Tibial artery (tissue), 4 donors: ENCODE results near the gene POU3F1.

ENCODE experiments used
- DNase-seq, 2 donors: peaks; one replicate each; pipeline ENCODE4 v3.0.0-alpha.2; 2019
- H3K27ac ChIP-seq, 2 donors: fragments of 200-600 bp; sonication (generic) in 1 of 2; 1 replicate in 1 of 2; 2 replicates in 1 of 2; pipeline ENCODE4 v1.5.1; 2018 to 2019; ENCODE audit warnings: mild to moderate bottlenecking in 1 of 2
- H3K27me3 ChIP-seq, 2 donors: fragments of 200-600 bp; sonication (generic) in 1 of 2; one replicate each; pipeline versions ENCODE4 v1.5.1 to v1.6.0; 2016 to 2019
- H3K36me3 ChIP-seq, 3 donors: fragments of 200-600 bp; sonication (generic) in 2 of 3; one replicate each; pipeline ENCODE4 v1.5.1; 2016 to 2019; ENCODE audit warnings: mild to moderate bottlenecking in 2 of 3
- H3K4me1 ChIP-seq, 4 donors: fragments of 200-600 bp; sonication (generic) in 2 of 4; 1 replicate in 3 of 4; 2 replicates in 1 of 4; pipeline ENCODE4 v1.5.1; 2016 to 2019
- H3K4me3 ChIP-seq, 2 donors: fragments of 200-600 bp; sonication (generic) in 1 of 2; 1 replicate in 1 of 2; 2 replicates in 1 of 2; pipeline ENCODE4 v1.5.1; 2018 to 2019; ENCODE audit warnings: mild to moderate bottlenecking in 2 of 2
- H3K9me3 ChIP-seq, 3 donors: fragments of 200-600 bp; sonication (generic) in 1 of 3; one replicate each; pipeline ENCODE4 v1.5.1; 2016 to 2019
- intact Hi-C: fragments of 100-400 bp; cut with DNase I; formaldehyde crosslinking; loops from one replicate; pipeline ENCODE4 v1.15.0; 2023; ENCODE audit warnings: low total_unique reads
- TF ChIP-seq, protein P1 (sequence below), 2 experiments: fragments of 200-600 bp in 1 of 2; fragments of 450-650 bp in 1 of 2; IDR thresholded peaks; one replicate each; pipeline ENCODE4 v1.5.1; 2017 to 2019; ENCODE audit warnings: antibody characterized with exemption in 2 of 2, mild to moderate bottlenecking in 1 of 2, moderate library complexity in 1 of 2

The POU3F1 gene

GRCh38 chr1:38090796-38091195, 44.2 kb upstream of the POU3F1 start:
- no peak for DNase-seq
- H3K4me3 ChIP-seq, result no peak overlapping the region
- no peaks in the 10 kb centered on the region for H3K4me1 ChIP-seq
- no peaks in the 10 kb centered on the region for H3K9me3 ChIP-seq
- H3K27me3 ChIP-seq, result peaks cover 0 to 32% of the 10 kb centered on the region in 2 donors
- H3K36me3 ChIP-seq, result no peaks in the 10 kb centered on the region
- TF ChIP-seq, protein P1, sequence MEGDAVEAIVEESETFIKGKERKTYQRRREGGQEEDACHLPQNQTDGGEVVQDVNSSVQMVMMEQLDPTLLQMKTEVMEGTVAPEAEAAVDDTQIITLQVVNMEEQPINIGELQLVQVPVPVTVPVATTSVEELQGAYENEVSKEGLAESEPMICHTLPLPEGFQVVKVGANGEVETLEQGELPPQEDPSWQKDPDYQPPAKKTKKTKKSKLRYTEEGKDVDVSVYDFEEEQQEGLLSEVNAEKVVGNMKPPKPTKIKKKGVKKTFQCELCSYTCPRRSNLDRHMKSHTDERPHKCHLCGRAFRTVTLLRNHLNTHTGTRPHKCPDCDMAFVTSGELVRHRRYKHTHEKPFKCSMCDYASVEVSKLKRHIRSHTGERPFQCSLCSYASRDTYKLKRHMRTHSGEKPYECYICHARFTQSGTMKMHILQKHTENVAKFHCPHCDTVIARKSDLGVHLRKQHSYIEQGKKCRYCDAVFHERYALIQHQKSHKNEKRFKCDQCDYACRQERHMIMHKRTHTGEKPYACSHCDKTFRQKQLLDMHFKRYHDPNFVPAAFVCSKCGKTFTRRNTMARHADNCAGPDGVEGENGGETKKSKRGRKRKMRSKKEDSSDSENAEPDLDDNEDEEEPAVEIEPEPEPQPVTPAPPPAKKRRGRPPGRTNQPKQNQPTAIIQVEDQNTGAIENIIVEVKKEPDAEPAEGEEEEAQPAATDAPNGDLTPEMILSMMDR (IDR thresholded peaks at IDR 0.05), result no peak
- intact Hi-C loops, result no loop called here
- H3K27ac ChIP-seq, result no peak overlapping the region

DNA sequence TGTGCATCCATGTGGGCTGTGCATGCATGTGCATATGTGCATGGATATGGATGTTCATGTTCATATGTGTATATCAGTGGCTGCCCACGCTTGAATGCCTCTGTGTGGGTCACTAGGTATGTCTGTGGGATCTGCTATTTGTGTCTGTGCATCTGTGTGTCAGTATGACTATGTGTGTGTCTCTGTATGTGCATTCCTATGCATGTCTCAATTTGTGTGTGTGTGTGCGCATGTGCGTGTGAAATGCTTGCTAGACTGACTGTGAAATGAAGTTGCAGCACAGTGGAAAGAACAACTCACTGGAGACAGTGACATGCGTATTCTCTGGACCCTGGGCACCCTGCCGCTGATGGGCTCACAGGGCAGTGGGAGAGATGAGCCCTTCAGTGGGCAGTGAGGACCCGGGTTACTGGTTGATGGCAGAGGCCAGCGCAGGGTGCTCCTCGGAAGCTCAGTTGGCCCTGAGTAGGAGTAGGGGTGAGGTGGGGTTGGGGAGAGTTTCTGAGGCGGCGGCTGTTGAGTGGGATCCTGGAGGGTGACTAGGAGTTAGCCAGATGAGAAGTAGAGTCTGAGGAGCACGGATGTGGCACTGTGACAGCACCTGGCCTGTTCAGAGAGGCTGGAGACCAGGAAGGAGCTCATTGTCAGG, 43.2 kb upstream of the POU3F1 start:
- Histone ChIP-seq H3K27ac (no peak overlapping the region), H3K4me3 (no peak overlapping the region), H3K27me3 (peaks cover 0 to 36% of the 10 kb centered on the region in 2 donors), H3K9me3 (no peaks in the 10 kb centered on the region), H3K4me1 (no peaks in the 10 kb centered on the region), H3K36me3 (no peaks in the 10 kb centered on the region)
- no peak for DNase-seq
- TF ChIP-seq, protein P1 (IDR thresholded peaks at IDR 0.05), result no peak
- intact Hi-C loops, result no loop called here

- TF ChIP-seq, protein P1 (IDR thresholded peaks at IDR 0.05), result no peak
- no peaks in the 10 kb centered on the region for H3K4me1 ChIP-seq
- no peaks in the 10 kb centered on the region for H3K36me3 ChIP-seq
- intact Hi-C loops, result no loop called here
- H3K27me3 ChIP-seq, result peaks cover 0 to 39% of the 10 kb centered on the region in 2 donors
- no peak overlapping the region for H3K4me3 ChIP-seq
- H3K9me3 ChIP-seq, result no peaks in the 10 kb centered on the region
- no peak overlapping the region for H3K27ac ChIP-seq
- no peak for DNase-seq
Observed at GRCh38 chr1:38088791-38089190, 42.2 kb upstream of the POU3F1 start.

DNA sequence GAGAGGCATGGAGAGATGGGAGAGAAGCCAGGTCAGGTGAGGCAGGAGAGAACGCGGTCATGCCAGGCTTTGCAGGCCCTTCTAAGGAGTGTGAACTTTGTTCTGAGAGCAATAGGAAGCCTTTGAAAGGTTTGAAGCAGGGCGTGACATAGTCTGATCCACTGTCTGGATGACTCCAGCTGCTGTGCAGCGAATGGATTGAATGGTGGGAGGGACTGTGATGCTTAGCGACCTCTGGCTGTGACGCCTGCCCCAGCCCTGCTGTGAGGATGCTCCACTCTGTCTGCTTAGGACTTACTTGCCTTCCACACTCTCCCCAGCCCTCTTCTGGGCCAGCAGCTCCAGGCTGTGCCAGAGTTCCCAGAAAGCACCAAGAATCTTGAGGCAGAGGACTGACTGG, 41.8 kb upstream of the POU3F1 start:
- no peaks in the 10 kb centered on the region for H3K36me3 ChIP-seq
- H3K4me1 ChIP-seq, result no peaks in the 10 kb centered on the region
- peaks cover 0 to 39% of the 10 kb centered on the region in 2 donors for H3K27me3 ChIP-seq
- H3K9me3 ChIP-seq, result no peaks in the 10 kb centered on the region
- H3K27ac ChIP-seq, result no peak overlapping the region
- intact Hi-C loops, result no loop called here
- no peak for DNase-seq
- TF ChIP-seq, protein P1 (IDR thresholded peaks at IDR 0.05), result no peak
- H3K4me3 ChIP-seq, result no peak overlapping the region

GRCh38 chr1:38087676-38088075, 41.1 kb upstream of the POU3F1 start:
- H3K9me3 ChIP-seq, result no peaks in the 10 kb centered on the region
- H3K27ac ChIP-seq, result no peak overlapping the region
- TF ChIP-seq, protein P1 (IDR thresholded peaks at IDR 0.05), result no peak
- no peaks in the 10 kb centered on the region for H3K36me3 ChIP-seq
- intact Hi-C loops, result no loop called here
- no peak overlapping the region for H3K4me3 ChIP-seq
- H3K27me3 ChIP-seq, result peaks cover 0 to 36% of the 10 kb centered on the region in 2 donors
- no peaks in the 10 kb centered on the region for H3K4me1 ChIP-seq
- DNase-seq, result no peak
